ENCODE results near the gene CEP44.
"Not testable (repeated sequence)": the region's sequence is repeated elsewhere in the genome, so short reads cannot be mapped to it uniquely, and the experiment has no call there.

The CEP44 gene

GRCh38 chr4:174349156-174349555 is 65.4 kb downstream of the CEP44 start:
- no peaks in the 10 kb centered on the region for H3K4me1 ChIP-seq (ENCODE audit: control insufficient read depth in 5 of 5, insufficient read depth in 5 of 5, low read length in 5 of 5)
- no peak overlapping the region for H3K4me3 ChIP-seq (ENCODE audit: low read depth in 1 of 5, low read length in 5 of 5)
- H3K27ac ChIP-seq (ENCODE audit: low read depth, low read length), result no peak overlapping the region
- no peaks in the 10 kb centered on the region for H3K36me3 ChIP-seq (ENCODE audit: control insufficient read depth in 5 of 5, insufficient read depth in 5 of 5, low read length in 5 of 5)
- H3K9me3 ChIP-seq (ENCODE audit: control insufficient read depth in 5 of 5, low read length in 5 of 5), result peaks cover 0 to 4% (median 0%) of the 10 kb centered on the region in 5 donors
- H3K9ac ChIP-seq (ENCODE audit: low read length in 5 of 5), result no peak overlapping the region
- H3K27me3 ChIP-seq (ENCODE audit: control insufficient read depth in 5 of 5, insufficient read depth in 4 of 5, low read length in 5 of 5), result no peaks in the 10 kb centered on the region

GRCh38 chr4:174352061-174352819 is 68.5 kb downstream of the CEP44 start:
- Histone ChIP-seq H3K27me3 (ENCODE audit: control insufficient read depth in 5 of 5, insufficient read depth in 4 of 5, low read length in 5 of 5) (no peaks in the 10 kb centered on the region), H3K4me1 (ENCODE audit: control insufficient read depth in 5 of 5, insufficient read depth in 5 of 5, low read length in 5 of 5) (no peaks in the 10 kb centered on the region), H3K9ac (ENCODE audit: low read length in 5 of 5) (no peak overlapping the region), H3K27ac (ENCODE audit: low read depth, low read length) (no peak overlapping the region), H3K36me3 (ENCODE audit: control insufficient read depth in 5 of 5, insufficient read depth in 5 of 5, low read length in 5 of 5) (no peaks in the 10 kb centered on the region), H3K4me3 (ENCODE audit: low read depth in 1 of 5, low read length in 5 of 5) (no peak overlapping the region), H3K9me3 (ENCODE audit: control insufficient read depth in 5 of 5, low read length in 5 of 5) (peaks cover 0 to 4% (median 0%) of the 10 kb centered on the region in 5 donors)

- Histone ChIP-seq H3K27ac (ENCODE audit: low read depth, low read length) (no peak overlapping the region), H3K9ac (ENCODE audit: low read length in 5 of 5) (no peak overlapping the region), H3K36me3 (ENCODE audit: control insufficient read depth in 5 of 5, insufficient read depth in 5 of 5, low read length in 5 of 5) (no peaks in the 10 kb centered on the region), H3K9me3 (ENCODE audit: control insufficient read depth in 5 of 5, low read length in 5 of 5) (no peaks in the 10 kb centered on the region), H3K4me3 (ENCODE audit: low read depth in 1 of 5, low read length in 5 of 5) (no peak overlapping the region), H3K27me3 (ENCODE audit: control insufficient read depth in 5 of 5, insufficient read depth in 4 of 5, low read length in 5 of 5) (no peaks in the 10 kb centered on the region), H3K4me1 (ENCODE audit: control insufficient read depth in 5 of 5, insufficient read depth in 5 of 5, low read length in 5 of 5) (no peaks in the 10 kb centered on the region)
These were observed 73.6 kb downstream of the CEP44 start for GRCh38 chr4:174357321-174357720.

GRCh38 chr4:174358410-174358809 is 74.7 kb downstream of the CEP44 start:
- Histone ChIP-seq H3K4me3 (ENCODE audit: low read depth in 1 of 5, low read length in 5 of 5) (no peak overlapping the region), H3K9me3 (ENCODE audit: control insufficient read depth in 5 of 5, low read length in 5 of 5) (no peaks in the 10 kb centered on the region), H3K4me1 (ENCODE audit: control insufficient read depth in 5 of 5, insufficient read depth in 5 of 5, low read length in 5 of 5) (no peaks in the 10 kb centered on the region), H3K9ac (ENCODE audit: low read length in 5 of 5) (no peak overlapping the region), H3K27ac (ENCODE audit: low read depth, low read length) (no peak overlapping the region), H3K27me3 (ENCODE audit: control insufficient read depth in 5 of 5, insufficient read depth in 4 of 5, low read length in 5 of 5) (no peaks in the 10 kb centered on the region), H3K36me3 (ENCODE audit: control insufficient read depth in 5 of 5, insufficient read depth in 5 of 5, low read length in 5 of 5) (no peaks in the 10 kb centered on the region)

- Histone ChIP-seq H3K9me3 (ENCODE audit: control insufficient read depth in 5 of 5, low read length in 5 of 5) (no peaks in the 10 kb centered on the region), H3K4me3 (ENCODE audit: low read depth in 1 of 5, low read length in 5 of 5) (no peak overlapping the region), H3K27me3 (ENCODE audit: control insufficient read depth in 5 of 5, insufficient read depth in 4 of 5, low read length in 5 of 5) (no peaks in the 10 kb centered on the region), H3K4me1 (ENCODE audit: control insufficient read depth in 5 of 5, insufficient read depth in 5 of 5, low read length in 5 of 5) (no peaks in the 10 kb centered on the region), H3K9ac (ENCODE audit: low read length in 5 of 5) (no peak overlapping the region), H3K36me3 (ENCODE audit: control insufficient read depth in 5 of 5, insufficient read depth in 5 of 5, low read length in 5 of 5) (no peaks in the 10 kb centered on the region), H3K27ac (ENCODE audit: low read depth, low read length) (no peak overlapping the region)
These were observed 75.1 kb downstream of the CEP44 start for GRCh38 chr4:174358829-174359228.

DNA sequence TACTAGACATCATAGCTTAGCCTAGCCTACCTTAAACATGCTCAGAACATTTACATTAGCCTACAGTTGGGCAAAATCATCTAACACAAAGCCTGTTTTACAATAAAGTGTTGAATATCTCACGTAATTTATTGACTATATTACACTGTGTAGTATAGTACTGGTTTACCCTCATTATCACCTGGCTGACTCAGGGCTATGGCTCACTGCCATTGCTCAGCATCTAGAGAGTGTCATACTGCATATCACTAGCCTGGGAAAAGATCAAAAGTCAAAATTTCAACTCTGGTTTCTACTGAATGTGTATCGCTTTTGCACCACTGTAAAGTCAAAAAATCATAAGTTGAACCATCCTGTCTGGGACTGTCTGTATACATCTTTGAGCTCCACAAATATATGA is 78.6 kb downstream of the CEP44 start:
- H3K27me3 ChIP-seq (ENCODE audit: control insufficient read depth in 5 of 5, insufficient read depth in 4 of 5, low read length in 5 of 5), result no peaks in the 10 kb centered on the region
- H3K36me3 ChIP-seq (ENCODE audit: control insufficient read depth in 5 of 5, insufficient read depth in 5 of 5, low read length in 5 of 5), result no peaks in the 10 kb centered on the region
- H3K9me3 ChIP-seq (ENCODE audit: control insufficient read depth in 5 of 5, low read length in 5 of 5), result no peaks in the 10 kb centered on the region
- H3K4me1 ChIP-seq (ENCODE audit: control insufficient read depth in 5 of 5, insufficient read depth in 5 of 5, low read length in 5 of 5), result no peaks in the 10 kb centered on the region
- H3K4me3 ChIP-seq (ENCODE audit: low read depth in 1 of 5, low read length in 5 of 5), result no peak overlapping the region
- H3K27ac ChIP-seq (ENCODE audit: low read depth, low read length), result no peak overlapping the region
- H3K9ac ChIP-seq (ENCODE audit: low read length in 5 of 5), result no peak overlapping the region

GRCh38 chr4:174363782-174364181 is 80.1 kb downstream of the CEP44 start:
- not testable (repeated sequence) for H3K4me3 ChIP-seq (ENCODE audit: low read depth in 1 of 5, low read length in 5 of 5); H3K27me3 ChIP-seq (ENCODE audit: control insufficient read depth in 5 of 5, insufficient read depth in 4 of 5, low read length in 5 of 5); H3K27ac ChIP-seq (ENCODE audit: low read depth, low read length); H3K9ac ChIP-seq (ENCODE audit: low read length in 5 of 5); H3K9me3 ChIP-seq (ENCODE audit: control insufficient read depth in 5 of 5, low read length in 5 of 5); H3K4me1 ChIP-seq (ENCODE audit: control insufficient read depth in 5 of 5, insufficient read depth in 5 of 5, low read length in 5 of 5); H3K36me3 ChIP-seq (ENCODE audit: control insufficient read depth in 5 of 5, insufficient read depth in 5 of 5, low read length in 5 of 5)

- Histone ChIP-seq H3K27ac (ENCODE audit: low read depth, low read length) (no peak overlapping the region), H3K27me3 (ENCODE audit: control insufficient read depth in 5 of 5, insufficient read depth in 4 of 5, low read length in 5 of 5) (no peaks in the 10 kb centered on the region), H3K4me3 (ENCODE audit: low read depth in 1 of 5, low read length in 5 of 5) (no peak overlapping the region), H3K4me1 (ENCODE audit: control insufficient read depth in 5 of 5, insufficient read depth in 5 of 5, low read length in 5 of 5) (no peaks in the 10 kb centered on the region), H3K9ac (ENCODE audit: low read length in 5 of 5) (no peak overlapping the region), H3K36me3 (ENCODE audit: control insufficient read depth in 5 of 5, insufficient read depth in 5 of 5, low read length in 5 of 5) (no peaks in the 10 kb centered on the region), H3K9me3 (ENCODE audit: control insufficient read depth in 5 of 5, low read length in 5 of 5) (no peaks in the 10 kb centered on the region)
These were observed 81.4 kb downstream of the CEP44 start for GRCh38 chr4:174365018-174365587.

DNA sequence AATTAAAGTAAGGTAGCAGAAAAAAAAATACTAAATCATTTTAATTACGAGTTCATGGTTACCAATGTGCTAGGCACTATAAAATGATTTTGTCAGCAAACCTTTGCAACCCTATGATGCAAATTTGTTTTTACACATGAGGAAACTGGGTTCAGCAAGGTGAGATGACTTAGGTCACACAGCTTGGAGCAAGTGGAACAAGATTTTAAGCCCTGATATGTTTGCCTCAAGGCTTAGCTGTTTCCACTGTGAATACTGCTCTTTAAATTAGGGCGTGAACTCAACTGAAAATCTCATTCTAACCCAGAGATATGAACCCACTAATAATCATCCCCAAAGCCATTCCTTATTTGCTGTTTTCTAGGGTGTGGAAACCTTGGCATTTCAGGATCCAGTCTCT is 86.3 kb downstream of the CEP44 start:
- Histone ChIP-seq H3K36me3 (ENCODE audit: control insufficient read depth in 5 of 5, insufficient read depth in 5 of 5, low read length in 5 of 5) (no peaks in the 10 kb centered on the region), H3K4me3 (ENCODE audit: low read depth in 1 of 5, low read length in 5 of 5) (no peak overlapping the region), H3K9ac (ENCODE audit: low read length in 5 of 5) (no peak overlapping the region), H3K9me3 (ENCODE audit: control insufficient read depth in 5 of 5, low read length in 5 of 5) (no peaks in the 10 kb centered on the region), H3K27ac (ENCODE audit: low read depth, low read length) (no peak overlapping the region), H3K4me1 (ENCODE audit: control insufficient read depth in 5 of 5, insufficient read depth in 5 of 5, low read length in 5 of 5) (no peaks in the 10 kb centered on the region), H3K27me3 (ENCODE audit: control insufficient read depth in 5 of 5, insufficient read depth in 4 of 5, low read length in 5 of 5) (no peaks in the 10 kb centered on the region)

- H3K27me3 ChIP-seq (ENCODE audit: control insufficient read depth in 5 of 5, insufficient read depth in 4 of 5, low read length in 5 of 5), result no peaks in the 10 kb centered on the region
- no peak overlapping the region for H3K27ac ChIP-seq (ENCODE audit: low read depth, low read length)
- H3K9ac ChIP-seq (ENCODE audit: low read length in 5 of 5), result no peak overlapping the region
- H3K9me3 ChIP-seq (ENCODE audit: control insufficient read depth in 5 of 5, low read length in 5 of 5), result no peaks in the 10 kb centered on the region
- H3K4me1 ChIP-seq (ENCODE audit: control insufficient read depth in 5 of 5, insufficient read depth in 5 of 5, low read length in 5 of 5), result no peaks in the 10 kb centered on the region
- no peaks in the 10 kb centered on the region for H3K36me3 ChIP-seq (ENCODE audit: control insufficient read depth in 5 of 5, insufficient read depth in 5 of 5, low read length in 5 of 5)
- H3K4me3 ChIP-seq (ENCODE audit: low read depth in 1 of 5, low read length in 5 of 5), result no peak overlapping the region
These were observed 90.1 kb downstream of the CEP44 start for GRCh38 chr4:174373821-174374220.
